ENCODE results near the gene AHCYL2. TPM values are rescaled to one million over a fixed set of nuclear protein-coding genes. Genes with fewer than 3 reads are reported as not detected.
"Not testable (repeated sequence)": the region's sequence is repeated elsewhere in the genome, so short reads cannot be mapped to it uniquely, and the experiment has no call there.

Gene AHCYL2
- total and polyA plus RNA-seq, 12 donors: 2.5 to 7.7 (median 5.6) TPM

- Histone ChIP-seq H3K4me1 (peaks cover 0 to 18% (median 11%) of the 10 kb centered on the region in 9 donors), H3K27me3 (no peaks in the 10 kb centered on the region), H3K36me3 (no peaks in the 10 kb centered on the region), H3K9me3 (no peaks in the 10 kb centered on the region), H3K4me3 (peak overlapping the region in 1 of 10 donors; percentile 5), H3K27ac (no peak overlapping the region)
- no peak for DNase-seq
- intact Hi-C loops (cut with DNase I): loop anchor here in 8 of 10 donors (2.0 to 10.0 kb wide), 7 partner anchors 102 to 646 kb away; no protein-coding TSS in a partner anchor
- TF ChIP-seq CTCF (IDR thresholded peaks at IDR 0.05): no peak
- peak in 3 of 8 donors; percentile 12 to 37 (median 21) for ATAC-seq
- 66% methylated on average over 7 of the region's 7 CpGs for WGBS, 2 donors
Observed at GRCh38 chr7:129368389-129368986, 143.7 kb downstream of the AHCYL2 start.

GRCh38 chr7:129369447-129369846, 144.6 kb downstream of the AHCYL2 start:
- H3K27me3 ChIP-seq, H3K36me3 ChIP-seq, H3K4me3 ChIP-seq, DNase-seq, ATAC-seq, H3K9me3 ChIP-seq, H3K27ac ChIP-seq: not testable (repeated sequence)
- WGBS, 2 donors: 94 to 97% methylated on average over 7 of the region's 7 CpGs
- peaks cover 0 to 18% (median 11%) of the 10 kb centered on the region in 9 donors for H3K4me1 ChIP-seq
- intact Hi-C loops (cut with DNase I): loop anchor here in 8 of 10 donors (2.0 to 10.0 kb wide), 7 partner anchors 101 to 645 kb away; no protein-coding TSS in a partner anchor

- no peak overlapping the region for H3K27ac ChIP-seq
- H3K4me1 ChIP-seq: peaks cover 0 to 18% (median 11%) of the 10 kb centered on the region in 9 donors
- no peaks in the 10 kb centered on the region for H3K9me3 ChIP-seq
- TF ChIP-seq CTCF (IDR thresholded peaks at IDR 0.05): no peak
- H3K36me3 ChIP-seq: no peaks in the 10 kb centered on the region
- no peak for ATAC-seq
- 40 to 67% methylated on average over 5 of the region's 5 CpGs for WGBS, 2 donors
- intact Hi-C loops (cut with DNase I): loop anchor here in 4 of 10 donors (2.0 to 10.0 kb wide), 5 partner anchors 64 to 644 kb away; partner anchors contain the start of gene STRIP2 (in 1 of the 4)
- H3K4me3 ChIP-seq: no peak overlapping the region
- no peaks in the 10 kb centered on the region for H3K27me3 ChIP-seq
- DNase-seq: no peak
Observed at GRCh38 chr7:129370812-129371211, 146.0 kb downstream of the AHCYL2 start.

- Histone ChIP-seq H3K27ac (no peak overlapping the region), H3K9me3 (no peaks in the 10 kb centered on the region), H3K36me3 (no peaks in the 10 kb centered on the region), H3K4me1 (peaks cover 0 to 21% (median 11%) of the 10 kb centered on the region in 9 donors), H3K27me3 (no peaks in the 10 kb centered on the region), H3K4me3 (no peak overlapping the region)
- 77 to 87% methylated on average over 3 of the region's 3 CpGs for WGBS, 2 donors
- TF ChIP-seq CTCF (IDR thresholded peaks at IDR 0.05): no peak
- DNase-seq (no peak), ATAC-seq (no peak)
- intact Hi-C loops (cut with DNase I): loop anchor here in 4 of 10 donors (2.0 to 10.0 kb wide), 5 partner anchors 63 to 643 kb away; partner anchors contain the start of gene STRIP2 (in 1 of the 4)
Observed at GRCh38 chr7:129371487-129371886, 146.7 kb downstream of the AHCYL2 start.

All from heart right ventricle (tissue), 16 donors.